Measurements from ENCODE around the gene CCNQ.

The CCNQ gene

DNA sequence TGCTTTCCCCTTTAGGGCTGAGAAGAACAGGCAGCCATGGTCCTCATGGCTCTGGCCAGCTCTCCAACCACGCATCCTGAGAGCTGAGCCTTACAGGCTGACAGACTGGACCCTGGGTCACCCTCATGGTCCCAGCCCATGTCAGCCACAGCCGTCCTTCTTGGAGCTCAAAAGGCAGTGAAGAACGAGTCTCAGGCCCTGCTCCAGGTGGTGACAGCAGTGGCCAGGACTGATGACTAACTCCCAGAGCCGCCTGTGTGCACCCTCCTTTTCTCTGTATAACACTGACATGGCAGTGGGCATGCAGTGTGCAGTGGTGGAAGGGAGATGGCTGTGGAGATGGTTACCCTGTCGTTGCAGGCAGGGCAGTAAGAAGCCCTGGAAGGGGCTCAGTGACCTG is 37.8 kb upstream of the CCNQ start:
- no peak for DNase-seq

DNA sequence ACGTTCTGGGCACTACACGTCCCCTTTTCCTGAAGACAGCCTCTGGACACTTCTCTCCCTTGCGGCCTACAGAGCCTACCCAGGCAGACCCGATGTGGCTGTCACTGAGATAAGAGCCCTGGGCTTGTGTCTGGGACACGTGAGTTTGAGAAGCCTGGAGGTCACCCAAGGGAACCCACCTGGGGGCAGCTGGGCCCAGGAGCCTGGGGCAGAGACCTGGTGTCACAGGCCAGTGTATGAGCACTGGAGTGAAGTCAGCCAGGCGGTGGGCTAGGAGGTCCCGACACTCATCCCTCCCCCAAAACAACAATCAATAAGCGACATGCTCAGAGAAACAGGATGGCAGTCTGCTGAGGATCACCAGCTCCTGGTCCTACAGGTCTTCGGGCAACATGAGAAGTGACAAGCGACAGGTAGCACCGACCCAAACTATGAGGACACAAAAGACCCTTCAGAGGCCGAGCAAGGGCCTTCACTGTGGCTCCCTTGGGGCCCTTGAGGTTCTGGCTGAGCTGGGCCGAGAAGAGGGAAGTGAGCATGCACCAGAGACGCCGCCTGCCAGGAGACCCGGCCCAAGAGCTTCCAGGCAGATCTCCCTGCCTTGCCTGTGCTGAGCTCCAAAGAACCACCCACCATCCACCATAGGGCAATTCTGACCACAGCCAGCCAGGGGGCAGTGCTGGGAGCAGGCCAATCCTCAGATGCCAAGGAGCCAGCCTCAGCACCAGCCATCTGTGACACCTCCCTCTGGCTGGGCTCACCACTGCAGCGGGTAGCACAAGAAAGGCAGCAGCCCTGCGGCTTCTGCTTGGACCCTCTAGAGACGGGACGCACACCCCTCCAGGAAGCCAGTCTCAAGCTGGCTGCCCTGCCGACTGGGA is 37.1 kb upstream of the CCNQ start:
- no peak for DNase-seq

DNA sequence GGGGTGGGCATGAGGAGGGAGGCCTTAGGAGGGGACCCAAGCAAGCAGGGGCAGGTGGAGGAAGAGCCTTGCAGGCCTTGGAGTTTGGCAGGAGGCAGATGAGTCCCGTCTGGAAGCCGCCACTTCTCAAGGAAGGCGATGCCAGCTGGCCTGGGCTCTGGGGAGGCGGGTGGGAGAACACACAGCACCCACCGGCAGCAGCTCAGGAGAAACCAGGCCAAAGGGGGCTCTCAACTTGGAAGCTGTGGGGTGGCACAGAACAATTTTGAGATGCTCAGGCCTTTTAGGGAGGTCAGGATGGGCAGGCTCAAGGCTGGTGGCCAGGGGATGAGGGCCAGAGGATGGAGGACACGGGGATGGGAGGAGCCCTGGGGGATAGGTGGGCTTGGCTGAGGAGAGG is 36.4 kb upstream of the CCNQ start:
- DNase-seq: no peak

DNA sequence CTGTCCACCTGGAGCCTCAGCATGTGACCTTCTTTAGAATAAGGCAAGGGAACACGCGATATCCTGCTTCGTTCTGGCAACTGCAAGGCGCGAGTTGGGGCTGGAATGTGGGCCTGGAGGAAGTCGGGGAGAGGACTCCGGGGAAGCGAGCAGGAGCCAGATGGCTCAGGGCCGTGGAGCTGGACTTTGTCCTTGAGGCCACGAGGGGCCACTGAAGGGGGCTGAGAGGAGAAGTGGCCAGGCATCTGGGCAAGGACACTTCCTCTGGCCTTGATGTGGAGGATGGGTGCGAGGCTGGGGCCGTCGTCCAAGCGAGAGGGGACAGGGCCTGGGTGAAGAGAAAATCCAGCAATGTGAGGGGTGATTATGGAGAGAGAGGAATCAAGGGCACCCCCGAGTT is 35.9 kb upstream of the CCNQ start:
- DNase-seq: no peak

DNA sequence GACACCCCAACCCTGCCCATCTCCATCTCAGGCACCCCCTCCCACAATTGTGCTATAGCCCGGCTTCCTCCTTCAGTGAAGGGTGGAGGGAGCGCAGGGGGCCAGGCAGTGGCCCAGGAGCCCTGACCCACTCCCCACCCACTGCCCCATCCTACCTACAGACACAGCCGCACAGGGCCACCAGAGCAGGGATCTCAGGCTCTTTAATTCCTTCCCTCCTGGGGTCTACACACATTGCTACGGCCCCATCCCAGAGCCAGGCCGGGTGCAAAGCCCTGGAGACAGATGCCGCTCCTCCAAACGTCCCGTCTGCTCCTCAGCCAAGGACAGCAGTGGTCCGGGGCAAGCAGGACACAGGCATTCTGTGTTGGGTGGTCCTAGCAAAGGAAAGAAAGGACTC is 35.3 kb upstream of the CCNQ start:
- DNase-seq: no peak

DNA sequence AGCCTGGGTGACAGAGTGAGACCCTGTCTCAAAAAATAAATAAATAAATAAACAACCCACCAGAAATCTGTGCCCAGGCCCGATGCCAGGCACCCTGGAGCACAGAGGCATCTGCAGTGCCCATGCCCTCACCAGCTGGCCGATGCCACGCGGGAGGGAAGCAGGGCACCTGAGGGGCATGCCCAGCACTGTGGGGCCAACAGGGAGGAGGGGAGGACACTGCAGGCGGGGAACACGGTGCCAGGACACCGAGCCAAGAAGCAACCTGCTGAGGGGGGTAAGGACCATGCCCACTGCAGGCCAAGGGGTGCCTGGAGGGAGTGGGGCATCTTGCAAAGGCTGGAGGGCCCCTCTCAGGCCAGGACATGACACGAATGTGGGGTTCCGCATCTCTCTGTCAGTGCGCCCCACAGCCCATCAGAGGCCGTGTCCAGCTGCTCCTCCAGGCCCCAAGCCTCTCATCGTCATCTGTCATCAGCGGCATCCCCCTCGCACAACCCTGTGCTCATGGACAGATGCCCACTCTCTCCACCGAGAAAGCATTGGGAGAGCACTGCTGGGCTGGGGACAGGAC is 34.8 kb upstream of the CCNQ start:
- DNase-seq: no peak

DNA sequence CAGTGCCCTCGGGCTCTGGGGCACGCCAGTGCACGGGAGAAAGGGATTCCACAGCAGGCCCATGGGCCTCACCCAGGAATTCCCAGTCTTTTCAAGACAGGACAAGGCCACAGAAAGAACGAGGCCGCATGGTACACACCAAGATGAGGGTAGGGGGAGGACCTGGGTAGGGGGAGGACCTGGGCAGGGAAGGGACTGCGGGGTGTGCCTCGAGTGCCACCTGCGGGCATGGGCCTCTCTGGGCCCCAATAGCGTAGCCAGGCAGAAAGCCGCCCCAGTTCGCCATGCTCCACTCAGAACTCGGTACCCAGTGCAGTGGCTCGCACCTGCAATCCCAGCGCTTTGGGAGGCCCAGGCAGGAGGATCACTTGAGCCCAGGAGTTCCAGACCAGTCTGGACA is 34.1 kb upstream of the CCNQ start:
- no peak for DNase-seq

DNA sequence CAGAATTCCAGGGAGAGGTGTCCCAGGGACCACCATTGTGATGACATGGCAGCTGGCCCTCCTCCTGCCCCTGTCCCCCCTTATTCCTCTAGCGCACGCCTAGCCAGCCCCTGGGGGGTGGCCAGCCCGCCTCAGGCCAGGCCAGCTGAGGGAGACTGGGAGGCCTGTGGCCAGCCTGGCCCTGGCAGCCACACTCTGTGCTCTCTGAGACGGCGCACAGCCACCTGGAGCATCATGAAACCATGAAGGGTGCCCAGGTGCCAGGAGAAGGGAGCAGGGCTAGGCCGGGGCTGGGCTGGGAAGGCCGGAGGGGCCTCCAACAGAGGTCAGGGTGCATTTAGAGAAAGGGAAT is 33.6 kb upstream of the CCNQ start:
- DNase-seq: no peak

DNA sequence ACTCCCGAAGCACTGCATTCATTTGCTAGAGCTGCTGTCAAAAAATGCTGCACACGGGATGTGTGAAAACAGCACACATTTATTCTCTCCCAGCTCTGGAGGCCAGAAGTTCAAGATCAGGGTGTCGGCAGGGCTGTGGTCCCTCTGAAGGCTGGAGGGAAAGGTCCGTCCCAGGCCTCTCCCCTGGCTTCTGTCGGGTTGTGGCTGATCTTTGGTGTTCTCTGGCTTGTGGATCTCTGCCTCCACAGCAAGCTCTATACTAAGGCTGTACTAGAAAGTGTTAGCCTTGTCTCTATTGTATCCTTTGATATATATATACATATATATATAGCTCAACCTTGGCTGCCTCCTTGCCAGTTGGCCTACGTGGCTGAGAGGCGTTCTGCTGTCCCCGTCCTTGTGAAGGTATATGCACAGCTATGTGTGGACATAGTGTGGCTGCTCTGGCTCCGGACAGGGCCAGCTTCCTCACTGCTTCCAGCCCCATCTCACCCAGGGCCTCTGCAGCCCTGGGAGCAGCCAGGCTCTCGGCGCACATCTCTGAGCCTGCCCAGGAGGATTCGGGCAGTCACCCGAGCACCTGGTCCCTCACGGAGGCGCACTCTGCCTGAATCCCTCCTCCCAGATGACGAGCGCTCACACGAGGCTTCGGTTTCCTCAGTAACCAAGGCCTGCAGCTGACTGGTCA is 33.1 kb upstream of the CCNQ start:
- DNase-seq: no peak

DNA sequence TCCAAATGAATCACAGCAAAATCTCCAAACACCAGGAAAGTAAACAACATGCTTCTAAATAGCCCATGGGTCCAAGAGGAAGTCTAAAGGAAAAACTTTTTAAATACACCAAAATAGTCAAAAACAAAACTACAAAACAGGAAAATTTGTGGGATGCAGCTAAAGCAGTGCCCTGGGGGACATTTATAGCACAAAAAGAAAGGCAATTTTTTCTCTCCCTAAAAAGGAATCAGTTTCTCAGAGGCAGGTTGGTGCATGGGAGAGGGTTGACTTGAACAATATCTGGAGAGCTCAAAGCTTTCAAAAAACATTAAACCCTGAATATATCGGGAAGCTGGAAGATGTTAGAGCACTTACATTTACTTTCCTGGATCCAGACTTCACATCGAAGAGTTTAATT is 32.4 kb upstream of the CCNQ start:
- no peak for DNase-seq

DNA sequence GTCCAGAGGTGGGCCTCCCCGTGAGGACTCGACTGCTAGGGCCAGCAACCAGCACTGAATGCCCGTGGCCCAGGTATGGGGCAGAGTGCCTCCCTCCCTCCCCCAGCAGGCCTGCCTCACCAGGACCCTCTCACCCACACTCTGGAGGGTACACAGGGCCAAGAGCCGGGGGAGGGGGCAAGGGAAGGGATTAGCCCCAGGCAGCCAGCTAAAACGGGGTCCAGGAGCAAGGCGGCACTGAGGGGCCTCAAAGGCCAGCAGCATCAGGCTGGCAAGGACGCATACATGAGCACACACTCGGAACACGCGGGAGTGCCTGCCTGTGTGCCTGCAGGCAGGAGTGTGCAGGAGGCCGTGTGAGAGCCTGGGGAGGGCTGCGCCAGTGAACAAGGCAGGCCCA is 29.7 kb upstream of the CCNQ start:
- no peak for DNase-seq

DNA sequence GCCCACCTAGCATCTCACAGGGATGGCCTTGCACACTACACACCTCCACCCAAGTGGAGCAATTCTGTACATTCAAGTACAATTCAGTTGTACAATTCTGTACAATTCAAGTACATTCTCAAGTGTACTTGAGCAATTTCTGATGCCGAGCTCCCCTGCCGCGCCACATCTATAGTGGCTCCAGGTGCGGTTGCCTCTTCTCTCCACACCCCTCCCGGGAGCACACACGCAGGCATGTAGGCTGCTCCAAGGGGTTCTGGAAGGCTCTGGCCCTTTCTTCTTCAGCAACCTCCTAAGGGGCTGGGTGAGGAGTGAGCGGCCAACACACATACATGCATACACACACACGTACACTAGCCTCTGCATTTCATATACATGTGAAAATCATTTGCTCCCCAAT is 29.2 kb upstream of the CCNQ start:
- DNase-seq: no peak

DNA sequence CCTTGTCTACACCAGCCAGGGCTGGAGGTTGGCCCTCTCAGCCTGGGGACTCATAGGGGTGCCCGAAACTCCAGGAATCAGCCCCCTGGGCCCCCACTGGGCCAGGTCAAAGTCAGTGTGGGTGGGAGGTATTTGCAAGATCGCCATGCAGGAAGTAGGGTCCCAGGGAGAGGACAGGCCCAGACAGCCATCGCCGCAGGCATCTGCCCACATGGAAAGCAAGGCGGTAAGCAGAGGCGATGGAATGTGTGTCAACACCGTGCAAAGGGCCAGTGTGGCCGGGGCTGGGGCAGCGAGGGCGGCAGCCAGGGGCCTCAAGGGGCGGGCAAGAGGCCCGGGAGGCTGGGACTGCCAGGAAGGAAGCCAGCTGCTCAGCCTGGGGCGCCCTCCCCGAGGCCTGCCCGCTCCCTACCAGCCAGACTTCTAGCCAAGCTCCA is 28.8 kb upstream of the CCNQ start:
- DNase-seq: no peak

DNA sequence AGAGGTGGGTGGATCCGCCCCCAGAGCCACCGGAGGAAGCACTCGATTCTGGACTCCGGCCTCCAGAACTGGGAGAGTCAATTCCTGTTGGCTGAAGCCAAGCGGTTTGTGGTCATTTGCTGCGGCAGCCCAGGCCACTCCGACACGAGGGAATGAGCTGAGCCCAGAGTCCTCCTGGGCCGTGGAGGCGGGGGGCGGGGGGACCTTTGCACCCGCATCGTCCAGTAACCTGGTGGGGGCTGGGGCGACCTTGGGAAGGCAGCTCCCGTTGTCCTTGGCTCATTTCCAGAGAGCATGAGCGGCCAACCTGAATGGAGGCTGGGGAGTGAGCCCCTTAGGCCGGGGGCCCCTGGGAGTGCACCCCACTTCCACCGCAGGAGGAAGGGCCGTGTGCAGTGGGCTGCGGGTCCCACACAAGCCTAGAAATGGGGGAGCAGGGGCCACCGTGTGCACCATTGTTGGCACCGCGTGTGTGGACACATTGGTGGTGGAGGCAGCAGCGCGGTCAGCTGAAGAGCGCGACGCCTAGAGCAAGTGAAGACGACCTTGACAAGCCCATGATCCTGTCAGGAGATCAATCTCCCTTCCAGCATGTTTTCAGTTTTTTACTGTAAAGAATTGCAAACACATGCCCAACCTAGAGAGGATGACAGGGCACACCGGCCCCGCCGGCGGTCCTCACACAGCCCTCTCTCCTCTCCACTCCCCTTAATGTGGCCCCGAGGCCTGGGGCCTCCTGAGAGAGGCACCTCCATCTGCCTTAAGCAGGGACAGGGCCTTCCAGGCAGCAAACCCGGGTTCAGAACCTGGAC is 28.1 kb upstream of the CCNQ start:
- no peak for DNase-seq

DNA sequence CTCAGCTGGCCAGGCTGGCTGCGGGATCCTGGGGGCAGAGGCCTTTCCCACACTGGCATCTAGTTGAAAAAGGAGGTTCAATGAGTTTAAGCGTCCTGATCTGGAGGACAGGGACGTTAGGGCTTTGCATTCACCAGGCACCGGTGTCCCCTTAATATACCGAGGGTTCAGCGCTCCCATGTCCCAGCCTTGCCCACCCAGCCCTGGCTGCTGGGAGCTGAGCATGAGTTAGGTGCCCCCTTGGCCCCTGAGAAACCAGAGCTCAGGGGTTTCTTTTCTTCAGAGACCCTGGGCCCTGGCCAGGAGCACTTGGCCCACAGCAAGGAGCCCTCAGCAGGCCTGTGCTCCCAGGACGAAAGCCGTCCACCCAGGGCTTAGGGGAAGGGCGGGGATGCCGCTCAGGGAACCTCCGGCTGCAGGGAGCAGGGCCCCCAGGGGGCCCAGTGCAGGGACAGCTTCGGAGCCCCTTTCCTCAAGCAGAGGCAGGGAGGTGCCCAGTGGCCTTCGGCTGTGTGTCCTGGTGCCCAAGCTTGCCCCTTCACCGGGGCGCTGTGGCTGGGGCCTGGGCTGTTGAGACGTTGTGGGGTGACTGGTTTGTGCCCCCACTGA is 27.2 kb upstream of the CCNQ start:
- DNase-seq: no peak

DNA sequence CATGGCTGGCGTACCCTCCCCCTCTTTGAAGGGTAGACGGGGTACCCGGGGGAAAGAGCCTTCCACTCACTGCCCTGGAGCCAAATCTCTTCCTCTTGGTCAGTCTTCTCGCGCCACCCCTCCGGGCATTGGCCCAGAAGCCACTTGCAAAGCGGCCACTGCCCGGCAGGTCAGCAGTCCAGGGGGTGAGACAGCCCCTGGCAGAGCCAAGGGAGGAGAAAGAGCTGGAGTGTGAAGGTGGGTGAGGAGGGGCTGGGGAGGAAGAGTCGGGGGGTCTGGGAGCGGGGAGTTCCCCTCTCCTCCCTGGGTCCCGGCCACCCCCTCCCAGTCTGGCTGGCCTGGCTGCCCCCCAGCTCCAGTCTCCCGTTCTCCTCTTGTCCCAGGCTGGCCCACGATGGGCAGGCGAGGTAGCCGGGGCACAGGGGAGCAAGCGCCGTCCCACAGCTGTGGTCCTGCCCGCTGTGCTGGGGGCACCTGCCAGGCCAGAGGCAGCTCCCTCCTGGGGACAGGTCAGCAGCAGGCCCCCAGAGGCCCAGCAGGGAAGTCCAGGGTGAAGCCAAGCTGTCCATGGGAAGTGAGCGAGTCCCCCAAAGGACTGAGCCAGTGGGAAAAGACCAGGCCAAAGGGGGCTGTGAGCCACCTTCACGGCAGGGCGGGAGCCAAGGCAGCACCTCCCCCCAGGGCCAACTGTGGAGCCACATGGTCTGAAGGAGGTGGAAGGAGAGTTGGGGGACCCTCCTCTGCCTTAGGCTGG is 26.5 kb upstream of the CCNQ start:
- no peak for DNase-seq

DNA sequence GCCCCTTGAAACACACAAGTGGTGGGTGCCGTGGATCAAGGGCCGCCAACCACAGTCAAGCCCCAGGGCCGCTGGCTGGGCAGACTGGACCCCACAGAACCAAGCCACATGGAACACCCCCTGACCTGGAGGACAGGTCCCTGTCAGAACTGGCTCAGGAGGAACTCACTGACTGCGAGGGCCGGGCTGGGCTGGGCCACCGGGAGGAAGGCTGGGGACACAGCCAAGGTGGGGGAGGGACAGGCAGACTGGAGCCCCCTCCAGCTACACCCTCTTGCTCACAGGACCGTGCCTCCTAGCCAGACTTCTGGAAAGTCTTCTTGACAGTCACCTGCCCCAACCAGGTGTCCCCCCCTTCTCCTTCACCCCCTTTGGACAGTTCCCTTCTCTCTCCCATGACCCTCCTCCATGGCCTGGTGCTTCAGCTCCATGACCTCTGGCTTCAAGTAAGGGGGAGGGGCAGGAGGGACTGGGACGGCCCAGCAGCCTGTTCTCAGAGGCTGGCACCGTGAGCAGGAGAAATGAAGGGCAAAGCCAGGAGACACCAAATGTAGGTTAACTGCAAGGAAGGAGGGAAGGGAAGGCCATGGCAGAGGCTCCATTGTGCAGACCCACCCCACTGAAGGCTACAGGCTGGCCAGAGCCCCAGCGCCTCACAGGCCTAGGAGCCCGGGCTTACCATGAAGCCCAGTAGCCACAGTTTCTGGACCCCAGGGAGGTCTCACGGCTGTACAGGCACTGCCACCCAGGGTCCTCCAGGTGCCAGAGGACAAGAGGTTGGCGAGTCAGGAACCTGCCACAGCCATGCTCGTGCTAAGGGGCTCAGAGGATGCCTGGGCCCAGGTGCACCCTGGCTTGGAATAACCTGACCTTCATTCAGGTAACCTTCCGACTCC is 25.5 kb upstream of the CCNQ start:
- DNase-seq: no peak

DNA sequence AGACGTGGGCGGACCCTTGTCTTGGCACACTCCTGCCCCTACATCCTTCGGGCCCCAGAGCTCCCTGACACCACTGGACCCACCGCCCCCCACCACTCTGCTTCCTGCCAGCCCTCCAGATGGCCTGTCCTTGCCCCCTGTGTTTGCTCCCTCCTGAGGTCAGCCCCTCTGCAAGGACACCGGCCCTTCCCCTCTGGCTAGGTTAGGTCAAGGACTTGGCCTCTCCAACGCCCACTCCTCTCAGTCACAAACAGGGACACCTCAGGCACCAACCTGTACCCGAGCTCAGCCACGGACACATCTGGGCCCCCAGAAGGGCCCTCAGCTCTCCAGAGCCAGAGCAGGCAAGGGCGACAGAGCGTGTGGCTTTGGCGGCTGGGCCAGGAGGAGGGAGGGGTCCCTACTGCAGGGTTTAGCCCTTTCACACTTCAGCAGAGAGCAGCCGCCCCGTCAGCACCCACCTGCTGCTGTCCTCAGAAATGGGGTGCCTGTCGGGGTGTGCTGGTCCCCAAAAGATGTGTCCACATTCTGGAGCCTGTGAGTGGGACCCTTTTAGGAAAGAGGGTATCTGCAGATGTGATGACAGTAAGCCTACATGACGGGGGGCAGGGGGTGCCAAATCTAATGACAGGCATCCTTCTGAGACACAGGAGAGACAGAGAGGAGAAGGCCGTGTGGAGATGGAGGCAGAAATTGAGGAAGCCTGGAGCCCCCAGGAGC is 24.5 kb upstream of the CCNQ start:
- no peak for DNase-seq

DNA sequence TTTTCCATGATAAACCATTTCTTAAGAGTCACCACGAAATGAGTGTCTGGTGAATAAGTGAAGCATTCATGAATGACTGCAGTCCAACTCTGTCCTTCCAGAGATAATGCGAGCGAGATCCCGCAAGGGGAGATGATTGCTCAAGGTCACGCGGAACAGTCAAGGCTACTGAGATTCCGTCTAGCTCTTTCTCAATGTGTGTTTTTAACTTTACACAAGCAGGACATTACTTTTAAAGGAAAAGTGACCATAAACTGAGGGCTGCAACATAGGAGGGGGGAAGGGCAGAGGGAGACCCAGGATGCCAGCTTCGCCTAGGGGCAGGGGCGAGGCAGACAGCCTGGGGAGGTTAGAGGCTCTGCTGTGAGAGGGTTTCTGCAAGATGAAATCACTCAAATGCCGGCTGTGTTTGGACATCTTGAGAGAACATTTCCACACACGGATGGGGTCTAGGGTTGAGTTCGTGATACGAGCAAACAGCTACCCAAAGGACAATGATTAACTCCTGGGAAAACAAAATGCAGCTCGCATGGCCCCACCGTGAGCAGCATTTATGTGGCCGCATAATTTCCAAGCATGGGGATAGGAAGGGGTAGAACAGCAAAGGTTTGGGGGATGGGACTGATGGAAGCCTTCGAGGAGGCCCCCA is 23.8 kb upstream of the CCNQ start:
- DNase-seq: no peak

Data from CD4-positive, alpha-beta T cell treated with Interferon gamma for 1 hour (primary cell).